Type B pancreatic cell (in vitro differentiated cells): ENCODE results near the gene PSMA7. TPM values are rescaled to one million over a fixed set of nuclear protein-coding genes. Genes with fewer than 3 reads are reported as not detected.
A peak's percentile ranks its signal among the peaks of the same experiment; 100 is the strongest.

Experiments
- DNase-seq: peaks from one replicate; pipeline ENCODE4 v3.0.0; 2021; ENCODE audit warnings: mixed read lengths; ENCODE audit not compliant: unreplicated experiment; ENCODE audit errors: extremely low spot score
- H3K27ac Mint-ChIP-seq: 2 replicates; pipeline ENCODE4 v1.8.0; 2021; ENCODE audit warnings: mild to moderate bottlenecking, mixed read lengths
- H3K27me3 Mint-ChIP-seq: 2 replicates; pipeline ENCODE4 v1.8.0; 2021; ENCODE audit warnings: mixed read lengths
- H3K36me3 Mint-ChIP-seq: 2 replicates; pipeline ENCODE4 v1.8.0; 2021; ENCODE audit warnings: mixed read lengths
- H3K4me1 Mint-ChIP-seq: one replicate; pipeline ENCODE4 v1.8.0; 2021; ENCODE audit warnings: mixed read lengths; ENCODE audit not compliant: unreplicated experiment
- H3K4me3 Mint-ChIP-seq: 2 replicates; pipeline ENCODE4 v1.8.0; 2021; ENCODE audit warnings: mild to moderate bottlenecking, mixed read lengths
- H3K9me3 Mint-ChIP-seq: 2 replicates; pipeline ENCODE4 v1.8.0; 2021; ENCODE audit warnings: mixed read lengths
- total RNA-seq: library from RNA; stranded (reverse); gene quantifications from 2 replicates; pipeline ENCODE4 v1.2.1, GENCODE V29; 2021; ENCODE audit warnings: low replicate concordance
- TF ChIP-seq, protein P1 (sequence below): fragments of 200-600 bp; sonication (generic); conservative IDR thresholded peaks from 2 replicates; pipeline ENCODE4 v1.5.0; 2021; ENCODE audit warnings: antibody characterized with exemption, mild to moderate bottlenecking

The PSMA7 gene
- total RNA-seq, 1 donor from 2014 or later = 236 TPM

DNA sequence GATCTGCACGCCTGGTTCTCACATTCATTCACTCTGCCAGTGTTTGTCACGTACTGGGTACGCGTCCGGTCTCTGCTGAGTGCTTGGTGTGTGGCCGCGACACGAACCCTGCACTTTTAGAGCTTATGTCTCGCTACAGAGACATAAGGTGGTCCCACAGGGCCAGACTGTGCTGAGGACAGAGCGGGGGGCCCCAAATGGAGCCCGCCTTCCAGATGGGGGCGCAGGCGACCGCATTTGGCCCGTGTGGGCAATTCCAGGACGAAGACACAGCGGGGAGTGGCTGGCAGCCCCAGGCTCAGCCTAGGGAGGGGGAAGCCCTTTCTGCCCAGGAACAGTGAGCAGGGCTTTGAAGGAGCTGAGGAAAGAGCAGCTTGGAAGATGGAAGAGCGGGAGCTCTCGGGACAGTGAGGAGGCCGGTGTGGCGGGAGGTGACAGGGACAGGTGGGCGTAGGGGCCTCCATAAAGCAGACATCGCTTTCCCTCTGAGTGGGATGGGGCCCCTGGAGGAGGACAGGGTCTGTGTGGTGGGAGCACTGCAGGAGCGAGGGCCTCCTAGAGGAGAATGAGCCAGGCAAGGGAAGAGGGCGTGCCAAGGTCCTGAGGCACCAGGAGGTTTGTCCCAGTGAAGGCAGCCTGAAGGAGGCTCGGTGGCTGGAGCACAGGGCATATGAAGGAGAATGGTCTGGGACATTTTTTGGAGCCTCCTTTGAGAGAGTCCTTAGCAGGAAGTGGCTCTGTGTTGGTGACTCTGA is 31.9 kb upstream of the PSMA7 start:
- H3K4me1 Mint-ChIP-seq = no peaks in the 10 kb centered on the region
- H3K36me3 Mint-ChIP-seq = peaks cover 10% of the 10 kb centered on the region
- H3K9me3 Mint-ChIP-seq = no peaks in the 10 kb centered on the region
- no peak for DNase-seq
- peak overlapping the region; percentile 42 for H3K27ac Mint-ChIP-seq
- no peaks in the 10 kb centered on the region for H3K27me3 Mint-ChIP-seq
- no peak overlapping the region for H3K4me3 Mint-ChIP-seq
- TF ChIP-seq, protein P1, sequence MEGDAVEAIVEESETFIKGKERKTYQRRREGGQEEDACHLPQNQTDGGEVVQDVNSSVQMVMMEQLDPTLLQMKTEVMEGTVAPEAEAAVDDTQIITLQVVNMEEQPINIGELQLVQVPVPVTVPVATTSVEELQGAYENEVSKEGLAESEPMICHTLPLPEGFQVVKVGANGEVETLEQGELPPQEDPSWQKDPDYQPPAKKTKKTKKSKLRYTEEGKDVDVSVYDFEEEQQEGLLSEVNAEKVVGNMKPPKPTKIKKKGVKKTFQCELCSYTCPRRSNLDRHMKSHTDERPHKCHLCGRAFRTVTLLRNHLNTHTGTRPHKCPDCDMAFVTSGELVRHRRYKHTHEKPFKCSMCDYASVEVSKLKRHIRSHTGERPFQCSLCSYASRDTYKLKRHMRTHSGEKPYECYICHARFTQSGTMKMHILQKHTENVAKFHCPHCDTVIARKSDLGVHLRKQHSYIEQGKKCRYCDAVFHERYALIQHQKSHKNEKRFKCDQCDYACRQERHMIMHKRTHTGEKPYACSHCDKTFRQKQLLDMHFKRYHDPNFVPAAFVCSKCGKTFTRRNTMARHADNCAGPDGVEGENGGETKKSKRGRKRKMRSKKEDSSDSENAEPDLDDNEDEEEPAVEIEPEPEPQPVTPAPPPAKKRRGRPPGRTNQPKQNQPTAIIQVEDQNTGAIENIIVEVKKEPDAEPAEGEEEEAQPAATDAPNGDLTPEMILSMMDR = no peak

DNA sequence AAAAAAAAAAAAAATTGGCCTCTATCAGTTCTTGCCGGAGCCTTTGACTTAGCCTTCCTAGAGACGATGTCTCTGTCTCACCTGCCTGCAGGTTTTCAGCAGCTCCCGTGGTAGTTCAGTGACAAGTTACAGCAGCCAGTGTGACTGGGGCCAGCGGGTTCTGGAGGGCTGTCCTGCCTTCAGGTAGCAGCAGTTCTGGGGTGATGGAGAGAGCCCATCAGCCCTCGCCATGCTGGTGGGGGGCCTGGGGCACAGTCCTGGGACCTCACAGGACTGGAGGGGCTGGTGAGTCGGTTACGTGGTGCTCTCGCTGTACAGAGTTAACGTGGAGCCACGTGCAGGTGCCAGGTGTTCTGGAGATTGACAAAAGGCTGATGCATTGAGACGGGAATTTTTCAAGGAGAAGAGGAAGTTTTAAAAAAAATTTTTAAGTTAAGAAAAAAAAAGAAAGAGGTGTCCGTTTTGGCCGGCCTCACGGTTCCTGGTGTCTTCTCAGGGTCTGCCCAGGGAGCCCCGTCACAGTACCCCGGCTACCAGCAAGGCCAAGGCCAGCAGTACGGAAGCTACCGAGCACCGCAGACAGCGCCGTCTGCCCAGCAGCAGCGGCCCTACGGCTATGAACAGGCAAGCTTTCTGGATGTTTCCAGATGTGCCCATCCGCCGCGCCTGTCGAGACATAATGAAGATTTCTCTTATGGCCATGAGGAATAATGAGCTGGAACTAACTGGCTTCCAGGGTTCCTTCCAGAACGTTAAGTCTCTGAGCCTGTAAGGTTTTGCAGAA is 31.0 kb upstream of the PSMA7 start:
- no peak overlapping the region for H3K4me3 Mint-ChIP-seq
- no peak overlapping the region for H3K27ac Mint-ChIP-seq

DNA sequence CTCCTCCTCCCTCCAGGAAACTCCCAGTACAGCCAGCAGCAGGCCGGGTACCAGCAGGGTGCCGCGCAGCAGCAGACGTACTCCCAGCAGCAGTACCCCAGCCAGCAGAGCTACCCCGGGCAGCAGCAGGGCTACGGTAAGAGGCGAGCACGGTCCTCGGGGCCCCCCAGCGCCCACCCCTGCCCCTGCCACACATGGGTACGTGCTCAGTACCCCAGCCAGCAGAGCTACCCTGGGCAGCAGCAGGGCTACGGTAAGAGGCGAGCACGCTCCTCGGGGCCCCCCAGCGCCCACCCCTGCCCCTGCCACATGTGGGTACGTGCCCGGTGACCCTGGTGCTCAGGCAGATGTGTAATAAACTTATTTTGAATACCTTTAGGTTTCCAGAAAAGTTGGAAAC is 29.5 kb upstream of the PSMA7 start:
- Mint-ChIP-seq H3K36me3 (peaks cover 14% of the 10 kb centered on the region), H3K9me3 (no peaks in the 10 kb centered on the region), H3K4me1 (no peaks in the 10 kb centered on the region), H3K27ac (no peak overlapping the region), H3K27me3 (no peaks in the 10 kb centered on the region), H3K4me3 (no peak overlapping the region)
- DNase-seq = no peak
- TF ChIP-seq, protein P1 = no peak

More for the DNA sequence above, 31.0 kb upstream of the PSMA7 start:
- DNase-seq = no peak
- Mint-ChIP-seq H3K36me3 (peaks cover 10% of the 10 kb centered on the region), H3K9me3 (no peaks in the 10 kb centered on the region), H3K27me3 (no peaks in the 10 kb centered on the region), H3K4me1 (no peaks in the 10 kb centered on the region)
- TF ChIP-seq, protein P1 = no peak

DNA sequence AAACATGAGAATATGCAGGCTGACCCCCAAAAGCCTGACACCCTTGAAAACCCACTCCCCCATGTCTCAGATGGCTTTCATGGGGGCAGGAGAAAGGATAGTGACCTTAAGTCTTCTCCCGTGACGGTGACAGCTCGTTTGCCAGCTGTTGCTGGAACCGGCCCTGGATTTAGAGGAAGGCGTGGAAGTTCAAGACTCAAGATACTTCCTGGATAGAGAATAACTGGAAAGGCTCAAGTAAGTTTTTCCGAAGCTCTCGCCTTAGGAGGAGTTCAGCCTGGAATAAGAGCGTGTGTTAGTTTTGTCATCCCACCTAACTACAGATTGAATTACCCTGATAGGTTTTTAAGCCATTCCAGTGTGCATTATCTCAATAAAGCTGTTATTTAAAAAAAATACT is 28.1 kb upstream of the PSMA7 start:
- Mint-ChIP-seq H3K27ac (no peak overlapping the region), H3K4me3 (no peak overlapping the region), H3K27me3 (no peaks in the 10 kb centered on the region), H3K4me1 (no peaks in the 10 kb centered on the region), H3K36me3 (peaks cover 16% of the 10 kb centered on the region), H3K9me3 (no peaks in the 10 kb centered on the region)
- no peak for DNase-seq
- TF ChIP-seq, protein P1 = no peak

DNA sequence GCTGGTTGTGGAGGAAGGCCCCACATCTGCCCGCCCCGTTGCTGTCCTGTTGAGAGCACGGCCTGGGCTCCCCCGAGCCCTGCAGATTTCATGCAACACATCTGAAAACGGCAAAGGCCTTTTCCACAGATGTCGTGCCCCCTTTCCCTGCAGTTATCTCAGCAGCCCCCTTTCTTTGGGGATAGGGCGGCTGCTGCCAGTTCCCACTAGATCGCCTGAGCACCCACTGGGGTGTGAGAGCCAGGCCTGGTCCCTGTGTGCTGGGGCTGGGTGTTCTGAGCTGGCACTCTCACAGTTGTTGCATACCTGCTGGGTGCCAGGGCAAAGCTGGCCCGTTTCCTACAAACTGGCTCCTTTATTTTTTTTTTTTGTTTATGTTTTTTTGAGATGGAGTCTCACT is 27.3 kb upstream of the PSMA7 start:
- Mint-ChIP-seq H3K4me1 (no peaks in the 10 kb centered on the region), H3K27me3 (no peaks in the 10 kb centered on the region), H3K9me3 (no peaks in the 10 kb centered on the region), H3K4me3 (no peak overlapping the region), H3K36me3 (peaks cover 17% of the 10 kb centered on the region), H3K27ac (no peak overlapping the region)
- DNase-seq = no peak
- TF ChIP-seq, protein P1 = no peak
